ENCODE measurements around the gene LITAFD.

The LITAFD gene

GRCh38 chr16:8864480-8865110 lies 17.6 kb upstream of the LITAFD start:
- Histone ChIP-seq H3K27ac (no peak overlapping the region), H3K27me3 (no peaks in the 10 kb centered on the region), H3K9me3 (no peaks in the 10 kb centered on the region), H3K4me1 (ENCODE audit: control insufficient read depth in 1 of 2, insufficient read depth in 1 of 2, low read depth in 1 of 2, low read length in 1 of 2) (peaks cover 21 to 26% of the 10 kb centered on the region in 2 experiments), H3K36me3 (peaks cover 6% of the 10 kb centered on the region), H3K4me3 (ENCODE audit: low read depth in 1 of 2, low read length in 1 of 2) (no peak overlapping the region)
- TF ChIP-seq, protein P1, sequence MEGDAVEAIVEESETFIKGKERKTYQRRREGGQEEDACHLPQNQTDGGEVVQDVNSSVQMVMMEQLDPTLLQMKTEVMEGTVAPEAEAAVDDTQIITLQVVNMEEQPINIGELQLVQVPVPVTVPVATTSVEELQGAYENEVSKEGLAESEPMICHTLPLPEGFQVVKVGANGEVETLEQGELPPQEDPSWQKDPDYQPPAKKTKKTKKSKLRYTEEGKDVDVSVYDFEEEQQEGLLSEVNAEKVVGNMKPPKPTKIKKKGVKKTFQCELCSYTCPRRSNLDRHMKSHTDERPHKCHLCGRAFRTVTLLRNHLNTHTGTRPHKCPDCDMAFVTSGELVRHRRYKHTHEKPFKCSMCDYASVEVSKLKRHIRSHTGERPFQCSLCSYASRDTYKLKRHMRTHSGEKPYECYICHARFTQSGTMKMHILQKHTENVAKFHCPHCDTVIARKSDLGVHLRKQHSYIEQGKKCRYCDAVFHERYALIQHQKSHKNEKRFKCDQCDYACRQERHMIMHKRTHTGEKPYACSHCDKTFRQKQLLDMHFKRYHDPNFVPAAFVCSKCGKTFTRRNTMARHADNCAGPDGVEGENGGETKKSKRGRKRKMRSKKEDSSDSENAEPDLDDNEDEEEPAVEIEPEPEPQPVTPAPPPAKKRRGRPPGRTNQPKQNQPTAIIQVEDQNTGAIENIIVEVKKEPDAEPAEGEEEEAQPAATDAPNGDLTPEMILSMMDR (IDR thresholded peaks at IDR 0.05), result no peak

DNA sequence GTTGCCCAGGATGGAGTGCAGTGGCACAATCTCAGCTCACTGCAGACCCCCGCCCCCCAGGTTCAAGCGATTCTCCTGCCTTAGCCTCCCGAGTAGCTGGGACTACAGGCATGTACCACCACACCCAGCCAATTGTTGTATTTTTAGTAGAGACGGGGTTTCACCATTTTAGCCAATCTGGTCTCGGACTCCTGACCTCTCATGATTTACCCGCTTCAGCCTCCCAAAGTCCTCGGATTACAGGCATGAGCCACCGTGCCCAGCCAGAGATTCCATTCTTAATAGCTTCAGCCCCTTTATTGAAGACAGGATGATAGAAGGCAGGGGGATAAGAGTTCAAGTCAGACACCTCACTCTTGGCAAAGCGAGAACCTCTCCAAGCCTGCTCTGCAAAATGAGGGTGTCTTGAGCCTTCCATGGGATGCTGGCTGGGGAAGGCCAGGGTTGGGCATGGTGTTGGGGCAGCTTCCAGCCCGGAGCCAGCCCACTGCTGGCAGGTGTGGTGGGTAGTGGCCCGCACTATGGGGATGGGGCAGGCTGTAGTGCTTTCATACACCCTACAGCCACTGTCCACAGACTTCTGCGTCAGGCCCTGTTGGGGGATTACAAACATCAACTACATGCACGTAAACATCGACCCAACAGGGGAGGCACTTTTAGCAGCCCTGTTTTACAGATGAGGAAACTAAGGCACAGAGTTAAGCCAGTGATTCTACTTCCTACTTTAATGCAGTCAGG lies 16.8 kb upstream of the LITAFD start:
- H3K4me3 ChIP-seq (ENCODE audit: low read depth in 1 of 2, low read length in 1 of 2), result no peak overlapping the region
- H3K4me1 ChIP-seq (ENCODE audit: control insufficient read depth in 1 of 2, insufficient read depth in 1 of 2, low read depth in 1 of 2, low read length in 1 of 2), result peaks cover 22 to 30% of the 10 kb centered on the region in 2 experiments

GRCh38 chr16:8866118-8866883 lies 15.8 kb upstream of the LITAFD start:
- Histone ChIP-seq H3K9me3 (no peaks in the 10 kb centered on the region), H3K27ac (no peak overlapping the region), H3K36me3 (peaks cover 6% of the 10 kb centered on the region), H3K4me3 (ENCODE audit: low read depth in 1 of 2, low read length in 1 of 2) (peak overlapping the region in 1 of 2 experiments; percentile 77), H3K27me3 (no peaks in the 10 kb centered on the region), H3K4me1 (ENCODE audit: control insufficient read depth in 1 of 2, insufficient read depth in 1 of 2, low read depth in 1 of 2, low read length in 1 of 2) (peaks cover 32 to 40% of the 10 kb centered on the region in 2 experiments)
- TF ChIP-seq, protein P1 (IDR thresholded peaks at IDR 0.05), result no peak

More for the DNA sequence above, 16.8 kb upstream of the LITAFD start:
- Histone ChIP-seq H3K36me3 (peaks cover 6% of the 10 kb centered on the region), H3K27ac (no peak overlapping the region), H3K9me3 (no peaks in the 10 kb centered on the region), H3K27me3 (no peaks in the 10 kb centered on the region)
- TF ChIP-seq, protein P1 (IDR thresholded peaks at IDR 0.05), result no peak

DNA sequence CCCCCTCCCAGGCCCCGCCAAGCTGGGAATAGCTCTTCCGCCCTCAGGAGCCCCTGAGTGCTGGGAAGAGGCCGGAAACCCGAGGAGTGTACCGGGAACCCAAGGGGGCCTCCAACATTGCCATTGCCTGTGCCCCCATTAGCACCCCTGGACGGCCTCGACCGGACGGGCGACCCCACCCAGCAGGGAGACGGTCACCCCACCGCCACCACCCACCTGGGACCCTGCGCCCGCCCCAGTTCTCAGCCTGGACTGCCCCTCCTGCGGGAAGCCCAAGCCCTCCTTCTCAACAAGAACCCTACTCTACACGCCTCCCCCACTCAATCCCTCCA lies 15.3 kb upstream of the LITAFD start:
- peaks cover 6% of the 10 kb centered on the region for H3K36me3 ChIP-seq
- H3K4me1 ChIP-seq (ENCODE audit: control insufficient read depth in 1 of 2, insufficient read depth in 1 of 2, low read depth in 1 of 2, low read length in 1 of 2), result peaks cover 33 to 41% of the 10 kb centered on the region in 2 experiments
- H3K27ac ChIP-seq, result no peak overlapping the region
- TF ChIP-seq, protein P1 (IDR thresholded peaks at IDR 0.05), result no peak
- H3K27me3 ChIP-seq, result no peaks in the 10 kb centered on the region
- H3K9me3 ChIP-seq, result no peaks in the 10 kb centered on the region
- H3K4me3 ChIP-seq (ENCODE audit: low read depth in 1 of 2, low read length in 1 of 2), result peak overlapping the region; percentile 77 to 90

DNA sequence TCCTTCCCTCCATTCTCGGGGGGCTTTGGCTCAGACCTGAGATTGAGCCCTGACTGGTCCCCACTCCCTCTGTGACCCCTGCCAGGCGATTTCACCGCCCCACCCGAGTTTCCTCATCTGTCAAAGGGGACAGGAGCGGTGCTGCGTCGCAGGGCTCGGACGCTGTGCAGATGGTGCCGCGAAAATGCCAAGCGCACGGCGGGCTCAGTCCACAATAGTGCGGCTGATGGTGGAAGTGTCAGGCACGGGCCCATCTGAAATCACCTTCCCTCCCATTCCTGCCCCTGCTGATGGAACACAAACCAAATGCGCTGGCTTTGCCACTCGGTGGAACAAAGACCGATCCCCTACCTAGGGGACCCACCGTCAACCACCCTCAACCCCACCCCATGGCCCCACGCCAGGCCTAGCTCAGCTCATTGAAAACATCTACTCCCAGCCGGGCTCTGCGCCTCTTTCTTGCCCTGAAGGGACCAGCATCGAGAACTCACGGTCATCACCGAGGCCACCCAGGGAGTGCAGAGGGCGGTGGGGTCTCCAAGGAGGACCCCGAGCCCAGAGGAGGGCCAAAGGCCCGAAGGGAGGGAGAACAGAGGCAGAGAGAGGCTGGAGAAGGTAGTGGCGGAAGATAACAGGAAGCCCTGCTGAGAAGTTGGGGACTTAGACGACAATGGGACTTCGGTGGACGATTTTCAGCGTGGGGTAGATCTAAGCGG lies 14.8 kb upstream of the LITAFD start:
- H3K4me3 ChIP-seq (ENCODE audit: low read depth in 1 of 2, low read length in 1 of 2), result peak overlapping the region; percentile 77 to 90
- H3K27me3 ChIP-seq, result no peaks in the 10 kb centered on the region
- TF ChIP-seq, protein P1 (IDR thresholded peaks at IDR 0.05), result no peak
- no peaks in the 10 kb centered on the region for H3K9me3 ChIP-seq
- H3K27ac ChIP-seq, result peak overlapping the region; percentile 94
- H3K4me1 ChIP-seq (ENCODE audit: control insufficient read depth in 1 of 2, insufficient read depth in 1 of 2, low read depth in 1 of 2, low read length in 1 of 2), result peaks cover 33 to 41% of the 10 kb centered on the region in 2 experiments
- peaks cover 6% of the 10 kb centered on the region for H3K36me3 ChIP-seq

Data from neutrophil (primary cell).